Iris pigment epithelial cell (primary cell): ENCODE results near the gene UBASH3B.

ENCODE experiments used
- DNase-seq: peaks from one replicate; pipeline ENCODE4 v3.0.0-alpha.2; 2011; ENCODE audit warnings: low read depth

The UBASH3B gene

DNA sequence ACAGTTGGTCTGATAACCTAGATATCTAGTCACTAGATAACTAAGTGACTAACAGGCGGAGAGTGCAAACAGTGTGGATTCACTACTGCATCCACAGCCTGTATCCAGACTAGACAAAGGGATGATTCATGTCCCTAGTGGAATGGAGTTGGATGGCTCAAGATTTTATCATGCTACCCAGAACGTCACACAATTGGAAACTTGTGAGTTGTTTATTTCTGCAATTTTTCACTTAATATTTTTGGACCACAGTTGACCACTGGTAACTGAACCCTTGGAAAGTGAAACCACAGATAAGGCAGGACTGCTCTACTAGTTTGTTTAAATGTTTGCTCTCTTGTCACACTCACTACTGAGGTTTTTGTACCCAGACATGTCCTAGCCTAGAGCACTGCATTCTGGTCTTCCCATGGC lies 76.0 kb downstream of the UBASH3B start:
- peak; percentile 85 for DNase-seq

DNA sequence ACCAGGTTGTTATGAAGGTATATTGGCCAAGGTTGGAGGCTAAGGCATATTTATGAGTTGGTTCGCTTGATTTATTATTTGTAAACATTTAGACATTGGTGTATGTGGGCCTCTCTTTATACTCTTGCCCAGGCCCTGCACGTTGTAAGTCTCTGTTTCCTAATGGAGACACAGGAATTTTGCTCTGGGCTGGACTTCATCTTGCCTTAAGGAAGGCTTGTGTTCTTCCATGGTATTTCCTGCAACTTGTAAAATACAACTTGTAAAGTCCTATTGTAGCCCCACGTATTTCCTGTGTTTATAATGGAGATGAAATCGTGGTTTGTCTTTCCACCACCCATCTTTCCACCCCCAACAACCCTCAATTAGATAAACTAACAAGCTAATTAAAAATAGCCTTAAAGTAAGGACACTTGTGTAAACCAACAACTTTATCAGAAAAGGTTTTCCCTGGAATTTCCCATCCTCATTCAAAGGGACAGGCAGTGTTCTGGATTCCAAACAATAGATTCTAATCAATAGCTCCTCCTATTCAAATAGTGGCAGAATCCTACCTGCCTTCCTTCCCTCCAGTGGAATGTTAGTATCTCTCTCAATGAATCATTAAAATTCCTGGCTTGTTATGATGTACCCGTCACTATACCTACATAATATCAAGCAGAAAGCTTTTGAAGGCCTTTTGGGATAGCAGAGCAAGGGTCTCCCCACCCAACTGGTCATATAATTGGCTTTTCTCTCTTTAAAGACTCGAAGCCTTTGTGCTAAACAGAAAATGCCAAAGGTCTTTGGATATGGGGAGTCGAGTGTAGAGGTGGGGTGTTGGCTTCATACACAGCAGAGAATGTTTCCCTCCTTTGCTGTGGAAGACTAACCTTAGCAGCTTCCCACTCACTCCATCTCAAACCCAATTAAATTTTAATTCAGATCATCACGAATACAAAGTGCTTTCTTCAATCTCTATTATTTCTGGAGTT lies 77.1 kb downstream of the UBASH3B start:
- no peak for DNase-seq

GRCh38 chr11:122733318-122733717 lies 77.8 kb downstream of the UBASH3B start:
- DNase-seq: peak; percentile 86

GRCh38 chr11:122734848-122735496 lies 79.5 kb downstream of the UBASH3B start:
- DNase-seq: no peak

DNA sequence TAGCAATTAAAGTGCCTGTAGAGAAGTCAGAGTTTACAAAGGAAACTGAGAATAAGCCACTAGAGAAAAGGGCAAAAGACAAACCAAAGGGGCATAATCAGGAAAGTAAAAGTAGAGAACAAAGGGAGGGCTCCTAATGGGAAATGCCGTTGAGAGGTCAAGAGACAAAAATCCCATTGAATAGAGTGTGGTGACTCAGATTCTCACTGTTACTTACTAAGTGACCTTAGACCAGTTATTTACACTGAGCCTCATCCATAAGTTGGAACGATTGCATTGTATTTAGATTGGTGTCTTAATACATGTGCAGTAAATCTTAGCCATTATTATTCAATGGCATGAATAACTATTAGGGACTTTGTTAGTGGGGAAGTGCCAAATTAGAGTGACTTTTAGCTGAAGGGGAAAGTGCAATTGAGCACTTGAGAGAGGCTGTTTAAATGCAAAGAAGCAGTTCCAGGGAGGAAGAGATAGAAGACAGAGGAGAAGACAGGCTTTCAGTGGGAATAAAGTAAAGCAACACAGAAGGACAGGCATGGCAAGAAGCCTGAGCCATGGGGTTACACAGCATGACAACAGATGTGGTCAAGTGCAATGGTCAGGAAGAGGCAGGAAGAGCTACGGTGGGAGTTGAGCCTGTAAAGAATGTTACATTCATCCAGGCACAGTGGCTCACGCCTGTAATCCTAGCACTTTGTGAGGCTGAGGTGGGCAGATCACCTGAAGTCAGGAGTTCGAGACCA lies 82.6 kb downstream of the UBASH3B start:
- no peak for DNase-seq

GRCh38 chr11:122741613-122742300 lies 86.2 kb downstream of the UBASH3B start:
- DNase-seq: peak; percentile 45

DNA sequence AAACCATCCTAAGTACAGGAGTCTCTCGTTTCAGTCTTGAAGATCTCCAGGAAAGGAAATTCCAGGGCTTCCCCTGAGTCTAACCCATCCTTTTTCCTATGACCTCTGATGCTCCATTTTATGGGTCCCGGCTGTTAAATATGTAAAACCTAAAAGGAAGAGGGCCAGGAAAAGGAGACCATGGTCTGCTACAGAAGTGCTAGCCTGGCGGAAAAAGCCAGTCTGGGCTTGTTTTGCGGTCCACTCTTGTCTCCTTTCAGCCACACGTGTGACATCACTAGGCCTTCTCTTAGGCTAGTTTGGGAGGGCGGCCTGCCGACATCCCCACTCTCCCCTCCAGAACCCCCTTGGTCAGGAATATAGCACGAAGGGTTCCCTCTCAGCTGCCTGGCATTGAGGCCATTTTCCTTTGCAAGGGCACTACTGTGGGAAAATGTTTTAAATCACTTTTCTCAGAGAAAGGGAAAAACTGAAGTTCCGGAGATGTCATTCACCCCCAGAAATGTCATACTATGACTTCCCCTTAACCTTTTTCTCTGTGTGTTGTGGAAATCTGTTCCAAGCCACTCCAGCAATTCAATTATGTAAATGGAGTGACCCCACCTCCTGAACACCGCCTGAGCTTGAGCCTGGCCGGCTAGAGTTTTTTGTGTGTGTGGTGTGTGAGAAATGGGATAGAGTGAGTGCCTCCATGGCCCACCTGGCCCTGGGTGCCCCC lies 86.9 kb downstream of the UBASH3B start:
- DNase-seq: no peak

DNA sequence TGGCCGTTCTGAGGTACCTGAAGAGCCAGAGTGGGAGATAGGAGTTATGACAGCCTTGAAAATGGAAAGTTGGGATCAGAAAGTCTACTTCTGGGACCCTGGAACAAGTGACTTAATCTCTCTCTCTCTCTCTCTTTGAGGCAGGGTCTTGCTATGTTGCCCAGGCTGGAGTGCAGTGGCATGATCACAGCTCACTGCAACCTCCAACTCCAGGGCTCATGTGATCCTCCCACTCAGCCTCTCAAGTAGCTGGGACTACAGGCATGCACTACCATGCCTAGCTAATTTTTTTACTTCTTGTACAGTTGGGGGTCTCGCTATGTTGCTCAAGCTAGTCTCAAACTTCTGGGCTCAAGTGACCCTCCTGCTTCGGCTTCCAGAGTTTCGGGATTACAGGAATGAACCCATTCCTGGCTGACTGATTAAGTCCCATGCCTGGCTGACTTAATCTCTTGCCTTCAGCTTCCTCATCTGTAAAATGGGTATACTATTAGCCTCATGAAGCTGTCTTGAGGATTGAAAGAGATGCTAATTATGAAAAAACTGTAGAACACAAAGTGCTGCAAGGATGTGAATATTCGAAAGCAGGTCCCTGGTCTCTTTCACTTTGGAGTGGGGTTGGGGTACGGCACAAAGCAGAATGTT lies 87.7 kb downstream of the UBASH3B start:
- no peak for DNase-seq

- no peak for DNase-seq
These were observed 88.4 kb downstream of the UBASH3B start for GRCh38 chr11:122743949-122744348.

- no peak for DNase-seq
These were observed 88.8 kb downstream of the UBASH3B start for GRCh38 chr11:122744357-122744756.

- no peak for DNase-seq
These were observed 89.6 kb downstream of the UBASH3B start for GRCh38 chr11:122745111-122745510.

- no peak for DNase-seq
These were observed 90.5 kb downstream of the UBASH3B start for GRCh38 chr11:122746050-122746478.

DNA sequence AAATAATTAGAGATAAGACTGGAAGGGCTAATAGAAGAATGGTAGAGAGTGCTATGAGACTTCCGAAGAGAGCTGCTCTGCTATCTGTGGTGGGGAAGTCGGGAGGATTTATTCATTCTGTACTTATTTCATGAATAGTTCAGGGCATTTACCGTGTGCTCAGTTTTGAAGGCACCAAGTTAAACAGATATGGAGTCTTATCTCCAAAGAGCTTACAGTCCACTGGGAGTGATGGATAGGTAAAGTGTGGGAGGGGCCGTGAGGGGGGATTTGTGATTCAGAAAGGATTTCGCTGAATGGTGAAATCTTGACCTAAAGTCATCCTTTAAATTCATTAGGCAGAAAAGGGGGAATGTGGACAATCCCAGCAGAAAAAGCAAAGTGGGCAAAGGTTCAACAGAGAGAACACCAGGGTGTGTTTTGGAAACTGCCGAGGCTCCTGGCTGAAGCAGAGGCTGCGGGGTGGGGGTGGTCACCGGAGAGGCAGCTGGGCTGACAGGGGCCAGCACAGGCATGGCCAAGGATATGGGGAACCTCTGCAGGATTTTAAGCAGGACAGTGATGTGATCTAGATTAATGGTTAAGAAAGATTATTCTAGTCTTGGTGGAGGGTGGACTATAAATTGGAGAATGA lies 91.2 kb downstream of the UBASH3B start:
- no peak for DNase-seq

DNA sequence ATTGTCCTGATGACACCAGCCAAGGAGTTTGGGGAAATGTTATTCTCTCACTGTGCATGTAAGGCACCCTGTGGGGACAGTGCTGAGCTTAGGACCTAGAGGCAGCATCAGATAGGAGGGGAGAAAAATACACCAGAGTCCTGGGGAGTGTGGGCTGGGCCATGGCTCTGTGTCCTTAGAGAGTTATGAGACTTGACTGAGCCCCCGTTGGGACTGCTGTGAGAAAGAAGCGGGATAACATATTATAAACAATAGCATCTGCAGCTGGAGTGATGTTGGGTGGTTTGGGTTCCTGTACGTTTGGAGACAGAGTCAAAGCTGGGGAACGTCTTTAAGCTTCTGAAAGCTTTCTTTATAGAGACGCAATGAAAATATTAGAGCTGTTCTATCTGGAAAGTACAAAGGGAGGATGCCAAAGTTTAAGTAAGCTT lies 91.8 kb downstream of the UBASH3B start:
- DNase-seq: no peak

DNA sequence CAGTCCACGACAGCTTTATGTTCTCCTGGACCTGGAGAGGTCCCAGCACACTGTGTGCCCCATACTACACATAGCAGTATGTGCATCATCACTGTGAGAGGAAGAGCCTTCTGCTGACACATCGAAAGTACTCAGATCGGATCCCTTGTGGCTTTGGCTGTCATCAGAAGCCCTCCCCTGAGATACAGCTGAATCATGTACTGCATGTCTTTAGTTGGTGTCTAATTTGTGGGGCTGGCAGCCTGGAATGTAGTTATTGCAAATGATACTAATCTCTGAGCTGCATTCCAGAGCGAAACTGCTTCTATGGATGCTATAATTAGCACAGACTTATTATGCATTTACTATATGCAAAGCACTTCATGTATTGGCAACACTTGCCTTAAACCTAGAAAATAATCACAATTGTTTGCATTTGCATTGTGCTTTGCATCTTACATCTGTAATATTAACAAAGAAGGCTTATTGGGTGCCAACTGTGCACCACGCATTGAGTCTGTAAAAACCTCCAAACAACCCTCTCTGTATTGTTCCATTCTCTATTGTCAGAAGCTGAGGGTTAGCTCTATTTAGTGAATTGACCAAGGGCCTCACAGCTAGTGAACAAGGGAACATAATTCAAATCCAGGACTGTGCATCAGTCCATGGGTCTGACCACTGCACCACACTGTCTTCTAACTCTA lies 93.6 kb downstream of the UBASH3B start:
- DNase-seq: peak; percentile 96

- no peak for DNase-seq
These were observed 94.5 kb downstream of the UBASH3B start for GRCh38 chr11:122750049-122750448.

GRCh38 chr11:122751292-122752070 lies 96.0 kb downstream of the UBASH3B start:
- DNase-seq: peak; percentile 38

DNA sequence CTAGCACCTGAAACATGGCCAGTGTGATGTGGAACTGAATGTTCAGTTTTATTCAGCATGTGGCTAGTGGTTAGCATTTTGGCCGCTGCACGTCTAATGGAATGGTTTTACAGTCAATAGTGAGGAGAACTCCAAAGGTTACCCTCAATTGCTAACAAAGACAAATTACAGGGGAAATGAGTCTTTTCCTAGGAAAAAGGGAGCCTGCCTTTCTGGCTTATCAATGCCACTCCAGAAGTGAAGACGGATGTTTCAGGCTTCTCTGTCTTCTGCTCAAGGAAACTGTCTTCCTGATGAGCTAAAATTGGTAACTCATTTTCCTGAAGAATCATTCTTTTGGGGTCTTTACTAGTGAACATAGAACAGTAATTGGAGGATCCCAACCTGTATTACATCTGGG lies 98.5 kb downstream of the UBASH3B start:
- no peak for DNase-seq
